ENCODE measurements around the gene UNC45B. TPM values are rescaled to one million over a fixed set of nuclear protein-coding genes. Genes with fewer than 3 reads are reported as not detected.

The UNC45B gene
- not detected for total RNA-seq

GRCh38 chr17:35147375-35147905, at the start of gene UNC45B:
Gene UNC45B, plus strand, starts transcription at chr17:35147817. Its CDS starts 447 bp downstream, at chr17:35148264.
- H3K4me3 ChIP-seq, result no peak within 1 kb of the TSS
- intact Hi-C loops (cut with DNase I), result no loop called here
- no peak for DNase-seq (ENCODE audit: extremely low spot score in 2 of 2)
- no peaks in the 10 kb centered on the region for H3K27me3 ChIP-seq
- TF ChIP-seq CTCF (IDR thresholded peaks at IDR 0.05) (no peak), POLR2A (IDR thresholded peaks at IDR 0.05) (no peak), POLR2AphosphoS5 (IDR thresholded peaks at IDR 0.05; ENCODE audit: insufficient read depth in 1 of 2, low read depth in 1 of 2) (no peak)
- H3K36me3 ChIP-seq, result no peaks in the 10 kb centered on the region
- peaks cover 1% of the 10 kb centered on the region for H3K4me1 ChIP-seq
- no peak within 1 kb of the TSS for H3K27ac ChIP-seq
- H3K9me3 ChIP-seq, result no peaks in the 10 kb centered on the region

GRCh38 chr17:35099908-35100307, 47.7 kb upstream of the UNC45B start:
- peaks cover 0 to 23% of the 10 kb centered on the region in 2 donors for H3K36me3 ChIP-seq
- H3K9me3 ChIP-seq, result no peaks in the 10 kb centered on the region
- no peak overlapping the region for H3K4me3 ChIP-seq
- no peak overlapping the region for H3K27ac ChIP-seq
- H3K27me3 ChIP-seq, result no peaks in the 10 kb centered on the region
- intact Hi-C loops (cut with DNase I), result no loop called here
- DNase-seq (ENCODE audit: extremely low spot score in 2 of 2), result no peak
- no peak for TF ChIP-seq POLR2AphosphoS5 (IDR thresholded peaks at IDR 0.05; ENCODE audit: insufficient read depth in 1 of 2, low read depth in 1 of 2)
- no peak for TF ChIP-seq CTCF (IDR thresholded peaks at IDR 0.05)
- no peak for TF ChIP-seq POLR2A (IDR thresholded peaks at IDR 0.05)
- no peaks in the 10 kb centered on the region for H3K4me1 ChIP-seq

- Histone ChIP-seq H3K36me3 (peaks cover 0 to 29% of the 10 kb centered on the region in 2 donors), H3K27me3 (no peaks in the 10 kb centered on the region)
- intact Hi-C loops (cut with DNase I), result no loop called here
These were observed 46.6 kb upstream of the UNC45B start for GRCh38 chr17:35101036-35101435.

GRCh38 chr17:35101725-35102124, 45.9 kb upstream of the UNC45B start:
- DNase-seq (ENCODE audit: extremely low spot score in 2 of 2), result no peak
- intact Hi-C loops (cut with DNase I), result no loop called here
- Histone ChIP-seq H3K4me3 (no peak overlapping the region), H3K27me3 (no peaks in the 10 kb centered on the region), H3K27ac (no peak overlapping the region), H3K36me3 (peaks cover 0 to 33% of the 10 kb centered on the region in 2 donors), H3K4me1 (no peaks in the 10 kb centered on the region), H3K9me3 (no peaks in the 10 kb centered on the region)
- TF ChIP-seq CTCF (IDR thresholded peaks at IDR 0.05) (no peak), POLR2AphosphoS5 (IDR thresholded peaks at IDR 0.05; ENCODE audit: insufficient read depth in 1 of 2, low read depth in 1 of 2) (no peak), POLR2A (IDR thresholded peaks at IDR 0.05) (no peak)

More at GRCh38 chr17:35101036-35101435, 46.6 kb upstream of the UNC45B start:
- no peak for DNase-seq (ENCODE audit: extremely low spot score in 2 of 2)
- Histone ChIP-seq H3K4me1 (no peaks in the 10 kb centered on the region), H3K27ac (no peak overlapping the region), H3K4me3 (no peak overlapping the region), H3K9me3 (no peaks in the 10 kb centered on the region)
- no peak for TF ChIP-seq POLR2A (IDR thresholded peaks at IDR 0.05)
- no peak for TF ChIP-seq CTCF (IDR thresholded peaks at IDR 0.05)
- no peak for TF ChIP-seq POLR2AphosphoS5 (IDR thresholded peaks at IDR 0.05; ENCODE audit: insufficient read depth in 1 of 2, low read depth in 1 of 2)

- no peak for DNase-seq (ENCODE audit: extremely low spot score in 2 of 2)
- Histone ChIP-seq H3K36me3 (peaks cover 0 to 33% of the 10 kb centered on the region in 2 donors), H3K9me3 (no peaks in the 10 kb centered on the region), H3K4me3 (no peak overlapping the region), H3K27me3 (no peaks in the 10 kb centered on the region), H3K27ac (no peak overlapping the region), H3K4me1 (no peaks in the 10 kb centered on the region)
- intact Hi-C loops (cut with DNase I), result no loop called here
- TF ChIP-seq CTCF (IDR thresholded peaks at IDR 0.05) (no peak), POLR2AphosphoS5 (IDR thresholded peaks at IDR 0.05; ENCODE audit: insufficient read depth in 1 of 2, low read depth in 1 of 2) (no peak), POLR2A (IDR thresholded peaks at IDR 0.05) (no peak)
These were observed 44.3 kb upstream of the UNC45B start for GRCh38 chr17:35103271-35103670.
